GM06990 (cell line): Measurements from ENCODE around the gene EMCN.
"Not testable (repeated sequence)": the region's sequence is repeated elsewhere in the genome, so short reads cannot be mapped to it uniquely, and the experiment has no call there.

Experiments
- DNase-seq: peaks from one replicate; pipeline ENCODE4 v3.0.0-alpha.2; 2011; ENCODE audit not compliant: insufficient read length; ENCODE audit errors: extremely low read depth
- H3K27me3 ChIP-seq: replicated peaks from 2 replicates; pipeline ENCODE4 v1.6.0; 2011; ENCODE audit warnings: low read length; ENCODE audit not compliant: control insufficient read depth, insufficient read depth
- H3K36me3 ChIP-seq: 2 replicates; pipeline ENCODE4 v1.5.1; 2011; ENCODE audit warnings: low read length; ENCODE audit not compliant: control insufficient read depth, insufficient read depth
- H3K4me3 ChIP-seq: replicated peaks from 2 replicates; pipeline ENCODE4 v1.5.1; 2011; ENCODE audit warnings: low read depth, mild to moderate bottlenecking, control low read depth, low read length
- TF ChIP-seq, protein P1 (sequence below): IDR thresholded peaks from 2 replicates; pipeline ENCODE4 v1.5.1; 2011; ENCODE audit warnings: low read length, control low read depth, mild to moderate bottlenecking, inconsistent platforms; ENCODE audit not compliant: insufficient read depth, poor library complexity, severe bottlenecking

EMCN gene

DNA sequence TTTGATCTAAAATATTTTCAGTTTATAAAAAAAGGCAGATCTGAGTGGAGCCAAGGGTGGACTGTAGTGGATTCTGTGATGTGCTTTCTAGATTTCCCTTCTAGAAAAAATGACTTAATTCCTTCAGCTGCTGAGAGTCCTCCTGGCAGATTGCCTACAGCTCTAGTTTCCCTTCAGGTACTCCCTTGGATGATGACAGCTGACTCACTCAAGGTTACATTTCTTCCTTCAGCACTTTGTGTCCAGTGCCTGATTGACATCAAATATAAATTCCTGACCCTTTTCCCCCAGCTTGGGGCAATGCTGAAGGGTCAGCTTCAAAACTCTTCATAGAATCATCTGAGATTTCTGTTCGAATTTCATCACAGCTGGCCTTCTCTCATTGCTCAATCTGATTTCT is 161.7 kb downstream of the EMCN start:
- DNase-seq = no peak
- Histone ChIP-seq H3K27me3 (no peaks in the 10 kb centered on the region), H3K36me3 (no peaks in the 10 kb centered on the region), H3K4me3 (no peak overlapping the region)
- TF ChIP-seq, protein P1, sequence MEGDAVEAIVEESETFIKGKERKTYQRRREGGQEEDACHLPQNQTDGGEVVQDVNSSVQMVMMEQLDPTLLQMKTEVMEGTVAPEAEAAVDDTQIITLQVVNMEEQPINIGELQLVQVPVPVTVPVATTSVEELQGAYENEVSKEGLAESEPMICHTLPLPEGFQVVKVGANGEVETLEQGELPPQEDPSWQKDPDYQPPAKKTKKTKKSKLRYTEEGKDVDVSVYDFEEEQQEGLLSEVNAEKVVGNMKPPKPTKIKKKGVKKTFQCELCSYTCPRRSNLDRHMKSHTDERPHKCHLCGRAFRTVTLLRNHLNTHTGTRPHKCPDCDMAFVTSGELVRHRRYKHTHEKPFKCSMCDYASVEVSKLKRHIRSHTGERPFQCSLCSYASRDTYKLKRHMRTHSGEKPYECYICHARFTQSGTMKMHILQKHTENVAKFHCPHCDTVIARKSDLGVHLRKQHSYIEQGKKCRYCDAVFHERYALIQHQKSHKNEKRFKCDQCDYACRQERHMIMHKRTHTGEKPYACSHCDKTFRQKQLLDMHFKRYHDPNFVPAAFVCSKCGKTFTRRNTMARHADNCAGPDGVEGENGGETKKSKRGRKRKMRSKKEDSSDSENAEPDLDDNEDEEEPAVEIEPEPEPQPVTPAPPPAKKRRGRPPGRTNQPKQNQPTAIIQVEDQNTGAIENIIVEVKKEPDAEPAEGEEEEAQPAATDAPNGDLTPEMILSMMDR = no peak

DNA sequence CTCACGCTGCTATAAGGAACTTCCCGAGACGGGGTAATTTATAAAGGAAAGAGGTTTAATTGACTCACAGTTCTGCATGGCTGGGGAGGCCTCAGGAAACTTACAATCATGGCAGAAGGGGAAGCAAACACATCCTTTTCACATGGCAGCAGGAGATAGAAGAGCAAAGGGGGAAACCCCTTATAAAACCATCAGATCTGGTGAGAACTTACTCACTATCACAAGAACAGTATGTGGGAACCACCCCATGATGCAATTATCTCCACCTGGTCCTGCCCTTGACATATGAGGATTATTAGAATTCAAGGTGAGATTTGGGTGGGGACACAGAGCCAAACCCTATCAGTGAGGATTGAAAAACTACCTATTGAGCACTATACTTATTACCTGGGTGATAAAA is 165.5 kb downstream of the EMCN start:
- not testable (repeated sequence) for H3K27me3 ChIP-seq, H3K36me3 ChIP-seq, DNase-seq, H3K4me3 ChIP-seq

DNA sequence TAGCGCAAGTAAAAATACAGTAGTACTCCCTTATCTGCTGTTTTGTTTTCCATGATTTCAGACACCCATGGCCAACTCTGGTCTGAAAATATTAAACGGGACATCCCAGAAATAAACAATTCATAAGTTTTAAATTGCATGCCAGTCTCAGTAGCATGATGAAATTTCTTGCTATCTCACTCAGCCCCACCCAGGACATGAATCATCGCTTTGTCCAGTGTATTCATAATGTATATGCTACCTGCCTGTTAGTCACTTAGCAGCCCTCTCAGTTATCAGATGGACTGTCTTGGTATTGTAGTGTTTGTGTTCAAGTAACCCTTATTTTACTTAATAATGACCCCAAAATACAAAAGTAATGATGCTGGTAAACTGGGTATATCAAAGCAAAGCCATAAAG is 169.3 kb downstream of the EMCN start:
- H3K36me3 ChIP-seq = no peaks in the 10 kb centered on the region
- no peak for DNase-seq

DNA sequence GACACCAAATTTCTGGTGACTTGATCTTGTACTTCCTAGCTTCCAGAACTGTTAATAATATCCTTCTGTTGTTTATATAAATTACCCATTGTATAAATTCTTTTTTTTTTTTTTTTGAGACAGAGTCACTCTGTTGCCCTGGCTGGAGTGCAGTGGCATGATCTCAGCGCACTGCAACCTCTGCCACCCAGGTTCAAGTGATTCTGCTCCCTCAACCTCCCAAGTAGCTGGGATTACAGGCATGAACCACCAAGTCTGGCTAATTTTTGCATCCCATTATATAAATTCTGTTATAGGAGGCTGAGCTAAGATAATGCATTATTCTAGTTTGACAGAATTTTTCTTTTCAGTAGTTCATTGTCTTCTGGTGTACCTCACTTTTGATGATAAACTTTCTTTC is 170.6 kb downstream of the EMCN start:
- no peaks in the 10 kb centered on the region for H3K27me3 ChIP-seq
- H3K4me3 ChIP-seq = no peak overlapping the region
- no peak for DNase-seq
- no peaks in the 10 kb centered on the region for H3K36me3 ChIP-seq
- TF ChIP-seq, protein P1 = no peak

More for the DNA sequence above, 169.3 kb downstream of the EMCN start:
- TF ChIP-seq, protein P1 = no peak
- no peaks in the 10 kb centered on the region for H3K27me3 ChIP-seq
- no peak overlapping the region for H3K4me3 ChIP-seq

DNA sequence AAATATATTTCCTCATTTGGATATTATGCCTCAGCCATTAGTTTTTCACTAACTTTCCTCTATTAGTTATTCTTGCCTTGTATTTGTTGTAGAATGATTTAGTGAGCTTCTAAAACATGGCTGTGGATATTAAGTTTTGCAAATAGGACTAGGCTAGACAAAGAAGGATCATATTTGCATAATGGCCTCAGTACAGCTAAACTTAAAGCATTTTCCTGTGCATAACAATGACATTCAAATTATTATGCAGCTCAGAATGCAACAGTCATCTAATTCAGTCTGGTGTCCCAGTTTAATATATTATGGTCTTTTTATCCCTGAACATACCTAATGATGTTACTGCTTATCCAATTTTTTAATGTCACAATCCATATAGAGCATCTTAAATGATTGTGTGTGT is 172.2 kb downstream of the EMCN start:
- DNase-seq = no peak
- TF ChIP-seq, protein P1 = no peak
- Histone ChIP-seq H3K4me3 (no peak overlapping the region), H3K36me3 (no peaks in the 10 kb centered on the region), H3K27me3 (no peaks in the 10 kb centered on the region)
